Measurements from ENCODE around the gene CYP27B1.
A peak's percentile ranks its signal among the peaks of the same experiment; 100 is the strongest.

Gene CYP27B1

GRCh38 chr12:57750561-57751431, 16.1 kb downstream of the CYP27B1 start:
- no peak for DNase-seq

GRCh38 chr12:57749061-57749460, 17.8 kb downstream of the CYP27B1 start:
- no peak for DNase-seq

GRCh38 chr12:57746025-57746424, 20.9 kb downstream of the CYP27B1 start:
- no peak for DNase-seq

DNA sequence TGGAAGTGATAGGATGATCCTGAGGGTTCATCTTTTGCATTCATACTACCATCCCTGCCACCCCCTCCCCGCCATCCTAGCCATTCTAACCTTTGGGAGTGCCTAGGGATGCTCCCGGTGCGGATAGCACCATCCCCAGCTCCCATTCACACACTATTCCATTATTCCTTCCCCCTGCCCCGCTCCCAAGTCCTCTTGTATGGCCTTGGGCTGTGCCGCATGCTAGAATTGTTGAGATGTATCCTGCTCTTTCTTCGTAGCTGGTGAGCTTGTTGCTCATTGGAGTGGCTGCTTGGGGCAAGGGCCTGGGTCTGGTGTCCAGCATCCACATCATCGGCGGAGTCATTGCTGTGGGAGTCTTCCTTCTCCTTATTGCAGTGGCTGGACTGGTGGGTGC, 21.4 kb downstream of the CYP27B1 start:
- DNase-seq = peak; percentile 57 to 67 (median 57)

DNA sequence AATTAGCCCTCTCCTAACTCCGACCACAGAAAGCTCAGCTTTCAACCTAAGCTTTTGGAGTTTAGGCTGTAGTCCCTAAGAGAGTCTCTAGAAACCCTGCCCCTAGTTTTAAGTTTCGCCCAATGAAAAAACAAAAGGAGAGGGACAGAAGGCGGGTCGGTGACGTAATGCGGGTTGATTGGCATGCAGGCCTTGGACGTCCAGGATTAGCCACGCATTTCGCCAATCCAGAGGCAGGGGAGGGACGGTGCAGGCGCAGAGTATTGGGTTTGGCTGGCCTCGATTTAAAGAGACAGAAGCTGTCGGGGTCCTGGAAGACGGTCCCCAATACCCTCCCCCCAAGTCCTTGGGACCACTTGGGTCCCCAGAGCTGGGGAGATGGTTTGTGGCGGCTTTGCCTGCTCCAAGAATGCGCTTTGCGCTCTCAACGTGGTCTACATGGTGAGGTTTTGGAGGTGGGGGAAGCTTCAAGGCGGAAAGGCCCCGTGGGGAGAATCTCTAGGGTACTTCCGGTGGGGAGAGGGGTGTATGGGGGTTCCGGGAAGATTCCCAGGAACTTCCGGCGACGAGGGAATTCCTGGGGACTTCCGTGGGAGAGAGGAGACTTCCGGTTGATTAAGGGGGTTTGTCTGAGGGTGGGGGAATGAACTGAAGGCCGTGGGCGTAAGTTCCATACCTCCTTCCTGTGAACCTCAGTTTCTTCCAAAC, 21.9 kb downstream of the CYP27B1 start, which contains the start of gene TSPAN31:
Gene TSPAN31 (plus strand): TSS at position 263 of the 708 bp plus-strand sequence. CDS start 116 bp downstream, at position 379.
- DNase-seq = peak; percentile 98 to 99 (median 99)

DNA sequence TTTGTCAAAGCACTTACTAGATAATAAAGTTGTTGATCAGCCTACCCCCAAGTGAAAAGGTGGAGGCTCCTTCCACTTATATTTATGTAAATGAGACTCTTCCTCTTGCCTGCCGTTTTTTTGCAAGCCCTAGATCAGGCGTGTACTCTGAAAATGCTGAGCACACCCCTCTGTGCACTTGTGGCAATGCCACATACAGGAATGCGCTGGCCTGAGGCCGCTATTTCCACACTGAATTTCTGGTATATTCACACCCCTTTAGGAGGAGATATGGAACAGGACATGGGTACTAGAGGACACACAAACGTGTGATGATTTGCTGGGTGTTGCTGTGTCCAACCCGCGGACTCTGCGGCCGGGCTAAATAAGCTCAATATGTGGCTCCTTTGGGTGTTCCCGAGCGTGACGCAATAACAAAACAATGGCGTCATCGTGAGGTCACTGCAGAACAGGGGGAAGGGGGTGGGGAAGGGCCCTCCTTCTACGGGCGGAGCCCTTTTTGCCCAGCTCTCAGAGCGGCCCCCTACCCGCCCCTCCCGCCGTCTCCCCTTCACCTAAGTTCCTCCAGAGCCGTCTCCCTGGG, 22.6 kb downstream of the CYP27B1 start:
- DNase-seq = peak; percentile 91 to 93 (median 93)

DNA sequence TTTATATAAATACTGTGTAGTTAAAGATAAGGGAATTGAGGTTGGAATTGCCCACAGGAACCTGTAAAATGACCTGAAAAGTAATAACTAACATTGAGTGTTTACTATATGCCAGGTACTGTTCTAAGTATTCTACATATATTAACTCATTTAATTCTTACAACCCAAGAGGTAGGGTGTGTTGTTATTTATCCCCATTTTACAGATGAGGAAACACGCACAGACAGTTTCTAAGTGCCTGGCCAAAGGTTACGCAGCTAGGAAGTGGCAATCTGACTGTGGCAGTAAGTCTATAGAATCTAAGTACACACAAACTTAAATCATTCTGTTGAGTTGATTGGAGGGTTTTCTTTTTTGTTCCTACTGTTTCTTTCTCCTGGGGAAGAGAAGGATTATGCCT, 23.1 kb downstream of the CYP27B1 start:
- no peak for DNase-seq

GRCh38 chr12:57741844-57742738, 24.8 kb downstream of the CYP27B1 start:
- DNase-seq = peak; percentile 44 to 69 (median 50)

DNA sequence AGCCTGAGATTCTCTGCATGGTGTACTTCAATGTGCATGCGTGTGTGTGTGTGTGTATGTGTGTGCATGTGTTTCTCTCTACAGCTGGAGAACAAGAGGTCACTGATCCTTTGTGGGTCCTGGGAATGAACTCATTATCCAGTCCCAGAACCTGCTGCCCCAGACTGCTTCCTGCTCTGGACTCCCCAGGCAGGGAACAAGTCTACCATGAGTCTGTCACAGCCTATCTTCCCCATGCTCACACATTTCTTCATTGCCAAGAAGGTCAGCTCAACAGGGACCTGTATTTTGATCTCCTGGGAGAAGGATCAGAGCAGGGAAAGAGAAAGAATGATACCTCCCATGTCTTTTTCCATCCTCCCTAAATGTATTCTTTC, 25.5 kb downstream of the CYP27B1 start:
- DNase-seq = no peak

DNA sequence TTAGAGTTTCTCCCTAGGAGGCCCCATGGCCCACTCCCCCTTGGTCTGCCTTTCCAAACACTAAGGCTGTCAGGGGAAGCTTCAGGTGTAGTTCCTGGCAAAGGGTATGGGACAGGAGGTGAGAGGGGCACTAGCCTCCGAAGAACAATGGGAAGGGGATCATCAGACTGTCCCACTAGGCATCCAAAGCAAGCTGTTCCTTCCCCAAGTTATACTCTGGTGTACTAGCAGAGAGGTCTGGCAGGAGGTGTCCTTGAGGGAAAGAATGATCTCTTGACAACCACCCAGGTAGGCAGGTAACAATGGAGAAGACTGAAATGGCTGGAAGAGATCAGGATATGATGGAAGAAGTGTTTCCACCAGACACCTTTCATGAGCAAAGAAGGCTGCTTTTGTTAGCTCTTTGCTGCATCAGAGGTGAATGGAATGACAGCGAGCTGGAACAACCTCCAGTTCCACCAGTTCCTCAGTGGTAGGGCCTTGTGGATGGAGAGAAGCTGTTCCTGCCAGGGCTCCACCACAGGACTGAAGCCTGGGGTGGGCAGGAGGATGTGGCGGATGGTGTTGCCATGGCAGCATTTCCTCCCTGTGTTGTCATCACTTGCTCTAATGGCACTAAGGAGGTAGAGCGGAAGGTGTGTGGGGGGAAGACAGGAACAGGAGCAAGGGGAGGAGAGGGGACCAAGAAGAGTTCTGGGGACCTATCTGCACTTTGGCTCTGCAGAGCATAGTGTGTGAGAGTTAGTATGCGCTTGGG, 26.0 kb downstream of the CYP27B1 start:
- peak in 1 of 3 donors; percentile 30 for DNase-seq

DNA sequence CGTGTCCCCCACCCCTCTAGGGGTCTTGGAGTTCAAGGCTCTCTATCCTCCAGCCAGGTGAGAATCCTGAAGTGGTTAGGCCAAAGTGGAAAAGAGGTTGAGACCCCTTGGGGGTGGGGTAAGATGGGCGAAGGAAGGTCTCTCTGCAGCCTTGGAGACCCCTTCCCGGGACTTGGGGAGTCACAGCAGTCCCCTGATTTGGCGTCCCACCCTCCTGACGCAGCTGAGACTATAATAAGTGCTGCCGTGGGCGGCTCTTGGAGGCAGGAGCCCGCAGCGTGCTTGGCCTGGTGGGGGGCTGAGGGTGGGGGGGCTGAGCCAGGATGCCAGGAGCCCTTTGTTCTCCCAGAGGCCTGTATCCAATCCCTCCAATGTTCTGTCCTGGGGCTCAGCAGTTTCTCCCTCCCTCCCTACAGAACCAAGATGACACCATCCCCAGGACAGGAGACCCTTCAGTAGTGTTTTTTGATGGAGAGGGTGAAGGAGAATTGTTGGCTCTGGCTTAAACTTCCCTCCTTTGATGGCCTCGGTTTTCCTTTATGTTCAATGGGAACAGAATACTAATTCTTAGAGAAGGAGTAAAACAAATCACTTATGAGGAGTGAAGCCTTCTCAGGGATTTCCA, 26.9 kb downstream of the CYP27B1 start:
- no peak for DNase-seq

- no peak for DNase-seq
Measured at GRCh38 chr12:57739387-57739786, 27.5 kb downstream of the CYP27B1 start.

DNA sequence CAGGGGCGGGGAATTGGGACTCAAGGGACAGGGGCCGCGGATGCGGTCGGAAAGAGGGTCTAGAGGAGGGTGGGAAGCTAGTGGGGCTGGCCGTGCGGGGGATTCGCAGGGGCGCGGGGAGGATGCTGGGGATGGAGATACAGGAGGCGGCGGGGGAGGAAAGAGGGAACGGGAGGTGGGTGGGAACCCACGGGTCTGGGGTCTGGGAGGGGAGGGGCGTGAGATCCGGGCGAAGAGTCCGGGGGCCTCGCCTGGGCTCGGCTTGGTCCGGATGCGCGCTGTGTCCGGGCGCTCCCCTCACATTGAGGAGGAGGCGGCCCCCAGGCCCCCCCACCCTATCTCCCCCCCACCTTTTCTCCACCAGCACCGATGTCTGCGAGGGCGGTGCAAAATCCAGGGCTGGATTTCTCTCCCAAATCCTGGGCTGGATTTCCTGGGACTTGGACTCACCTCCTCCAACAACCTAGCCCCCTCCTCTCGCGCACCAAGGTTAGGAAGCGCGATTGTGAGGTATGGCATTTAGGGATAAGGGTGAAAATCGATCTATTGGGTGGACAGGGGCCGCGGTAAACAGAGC, 28.1 kb downstream of the CYP27B1 start, which contains the start of gene AGAP2:
Gene AGAP2 (minus strand): TSS at position 82 of the 577 bp plus-strand sequence. CDS start 496 bp downstream, outside the sequence.
- no peak for DNase-seq

- no peak for DNase-seq
Measured at GRCh38 chr12:57737467-57738460, 29.1 kb downstream of the CYP27B1 start.

- DNase-seq = no peak
Measured at GRCh38 chr12:57736741-57737466, 30.0 kb downstream of the CYP27B1 start.

- DNase-seq = no peak
Measured at GRCh38 chr12:57735952-57736740, 30.7 kb downstream of the CYP27B1 start.

DNA sequence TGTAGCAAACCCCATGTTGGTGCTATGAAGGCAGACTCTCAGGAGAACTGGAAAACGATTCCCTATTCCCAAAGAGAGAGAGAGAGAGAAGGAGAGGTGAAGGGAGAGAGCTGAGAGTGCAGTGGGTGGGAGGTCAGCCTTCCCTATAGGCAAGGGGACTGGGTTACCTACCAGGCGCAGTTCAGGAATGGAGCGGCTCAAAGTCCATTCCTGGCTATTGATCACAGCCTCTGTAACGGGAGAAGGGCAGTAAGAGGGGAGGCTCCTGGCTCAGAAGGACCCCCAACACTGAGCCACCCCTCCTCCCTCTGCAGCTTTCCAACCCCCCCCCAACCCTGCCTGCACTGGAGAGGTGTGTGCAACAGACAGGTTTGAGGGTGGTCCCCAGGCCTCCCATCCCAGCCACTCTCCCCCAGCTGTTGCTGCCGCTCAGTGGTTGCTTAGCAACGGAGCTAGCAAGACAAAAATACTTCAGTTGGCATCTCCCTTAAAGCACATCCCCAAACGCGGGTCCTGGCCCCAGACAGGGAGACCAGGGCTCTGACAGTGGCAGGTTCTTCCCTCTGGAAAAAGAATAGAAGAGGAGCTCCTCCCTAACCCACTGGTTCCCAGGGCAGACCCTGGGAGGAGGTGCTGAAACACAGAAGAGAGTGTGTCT, 31.6 kb downstream of the CYP27B1 start:
- DNase-seq = no peak
